Trophoblast cell (in vitro differentiated cells and primary cell): ENCODE data around the gene LMO4.

ENCODE experiments used
- DNase-seq, 2 donors: peaks; one replicate each; pipeline ENCODE4 v3.0.0-alpha.2; 2016
- H2AFZ ChIP-seq: 2 replicates; pipeline ENCODE4 v1.6.1; 2013; ENCODE audit warnings: low read length, moderate library complexity, mild to moderate bottlenecking; ENCODE audit not compliant: insufficient read depth, poor library complexity
- H2AK5ac ChIP-seq: 2 replicates; pipeline ENCODE4 v1.6.1; 2013; ENCODE audit warnings: mild to moderate bottlenecking, low read length
- H2BK120ac ChIP-seq: 2 replicates; pipeline ENCODE4 v1.6.1; 2013; ENCODE audit warnings: low read length, mild to moderate bottlenecking, moderate library complexity; ENCODE audit not compliant: insufficient read depth, poor library complexity
- H2BK12ac ChIP-seq: 2 replicates; pipeline ENCODE4 v1.6.1; 2013; ENCODE audit warnings: mild to moderate bottlenecking, low read length, moderate library complexity
- H2BK5ac ChIP-seq: 2 replicates; pipeline ENCODE4 v1.6.1; 2013; ENCODE audit warnings: low read length, low read depth, moderate library complexity, mild to moderate bottlenecking; ENCODE audit not compliant: poor library complexity
- H3K14ac ChIP-seq: 2 replicates; pipeline ENCODE4 v1.6.1; 2013; ENCODE audit warnings: mild to moderate bottlenecking, low read length
- H3K18ac ChIP-seq: 2 replicates; pipeline ENCODE4 v1.6.1; 2013; ENCODE audit warnings: mild to moderate bottlenecking, low read length
- H3K23ac ChIP-seq: 2 replicates; pipeline ENCODE4 v1.6.1; 2013; ENCODE audit warnings: low read length
- H3K27ac ChIP-seq: 2 replicates; pipeline ENCODE4 v1.5.1; 2013; ENCODE audit warnings: low read depth, mild to moderate bottlenecking, inconsistent platforms, low read length, moderate library complexity
- H3K27me3 ChIP-seq: 2 replicates; pipeline ENCODE4 v1.6.1; 2013; ENCODE audit warnings: inconsistent platforms, mild to moderate bottlenecking, low read length, moderate library complexity; ENCODE audit not compliant: insufficient read depth
- H3K36me3 ChIP-seq, 2 experiments: 1 replicate in 1 of 2; 2 replicates in 1 of 2; pipeline ENCODE4 v1.6.1; 2013; ENCODE audit warnings: low read length in 2 of 2, mild to moderate bottlenecking in 2 of 2, moderate library complexity in 1 of 2; ENCODE audit not compliant: insufficient read depth in 2 of 2, control insufficient read depth in 1 of 2
- H3K4ac ChIP-seq: 2 replicates; pipeline ENCODE4 v1.6.1; 2013; ENCODE audit warnings: low read depth, mild to moderate bottlenecking, low read length, moderate library complexity
- H3K4me1 ChIP-seq, 2 experiments: 1 replicate in 1 of 2; 2 replicates in 1 of 2; pipeline ENCODE4 v1.6.1; 2013; ENCODE audit warnings: low read length in 2 of 2, mild to moderate bottlenecking in 2 of 2, moderate library complexity in 1 of 2; ENCODE audit not compliant: insufficient read depth in 2 of 2, control insufficient read depth in 1 of 2
- H3K4me2 ChIP-seq: 2 replicates; pipeline ENCODE4 v1.6.1; 2013; ENCODE audit warnings: inconsistent platforms, mild to moderate bottlenecking, low read length, moderate library complexity
- H3K4me3 ChIP-seq: 2 replicates; pipeline ENCODE4 v1.5.1; 2013; ENCODE audit warnings: mild to moderate bottlenecking, low read depth, low read length, inconsistent platforms
- H3K79me1 ChIP-seq: one replicate; pipeline ENCODE4 v1.6.1; 2013; ENCODE audit warnings: low read length
- H3K79me2 ChIP-seq: 2 replicates; pipeline ENCODE4 v1.6.1; 2013; ENCODE audit warnings: low read length, mild to moderate bottlenecking; ENCODE audit not compliant: control insufficient read depth, insufficient read depth, poor library complexity
- H3K9ac ChIP-seq: 2 replicates; pipeline ENCODE4 v1.6.1; 2013; ENCODE audit warnings: mild to moderate bottlenecking, low read length
- H3K9me3 ChIP-seq: 2 replicates; pipeline ENCODE4 v1.6.1; 2013; ENCODE audit warnings: low read depth, mild to moderate bottlenecking, control low read depth, inconsistent platforms, low read length; ENCODE audit not compliant: insufficient read depth
- H4K12ac ChIP-seq: 2 replicates; pipeline ENCODE4 v1.6.1; 2013; ENCODE audit warnings: low read depth, mild to moderate bottlenecking, low read length, moderate library complexity
- H4K8ac ChIP-seq: 2 replicates; pipeline ENCODE4 v1.6.1; 2013; ENCODE audit warnings: low read depth, mild to moderate bottlenecking, low read length, moderate library complexity
- H4K91ac ChIP-seq: one replicate; pipeline ENCODE4 v1.6.1; 2013; ENCODE audit warnings: low read depth, mild to moderate bottlenecking, low read length, moderate library complexity
- WGBS: extraction: QIAGEN DNeasy Blood & Tissue Kit; methylation state at CpG from one replicate; pipeline ENCODE4 v1.1.7; 2013; ENCODE audit warnings: missing lambda C conversion rate; ENCODE audit not compliant: insufficient read length, insufficient coverage; ENCODE audit errors: extremely low coverage; 5-methylcytosine and 5-hydroxymethylcytosine counted together

LMO4 gene

DNA sequence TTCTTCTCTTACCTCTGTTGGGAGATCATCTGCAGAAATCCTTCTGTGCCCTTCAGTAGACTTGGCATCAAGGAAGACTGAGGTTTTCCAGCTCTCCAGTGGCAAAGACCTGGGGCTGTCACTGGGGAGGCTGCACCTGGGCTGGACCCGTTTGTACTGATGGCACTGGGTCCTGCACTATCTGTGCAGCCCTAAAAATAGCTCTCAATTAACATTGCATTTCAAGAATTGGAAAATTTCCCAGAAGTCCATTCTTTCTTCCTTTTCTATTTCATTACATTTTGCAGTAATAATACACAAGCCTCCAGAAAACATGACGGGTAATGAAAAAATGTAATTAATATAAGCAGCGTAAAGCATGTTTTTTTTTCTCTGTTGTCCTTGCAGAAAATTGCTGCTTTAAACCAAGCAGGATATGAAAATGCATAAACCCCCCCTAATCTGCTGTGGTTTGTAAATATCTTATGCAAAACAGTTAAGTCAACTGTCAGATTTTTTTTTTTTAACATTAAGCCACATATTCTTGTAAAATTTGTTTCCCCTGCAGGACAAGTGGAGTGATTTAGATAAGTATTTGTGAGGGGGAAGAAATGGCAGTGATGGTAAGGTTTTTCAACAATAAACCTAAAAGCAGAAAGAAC, 64.9 kb downstream of the LMO4 start:
- Histone ChIP-seq H3K27me3 (no peaks in the 10 kb centered on the region), H2BK120ac (peak overlapping the region; percentile 38), H3K27ac (no peak overlapping the region), H2AK5ac (no peak overlapping the region), H3K9me3 (no peaks in the 10 kb centered on the region), H3K14ac (no peak overlapping the region), H3K79me2 (no peaks in the 10 kb centered on the region), H3K4ac (no peak overlapping the region), H3K4me1 (peaks cover 0 to 2% of the 10 kb centered on the region in 2 experiments), H2BK5ac (no peak overlapping the region), H3K23ac (no peak overlapping the region), H4K91ac (no peak overlapping the region), H3K36me3 (no peaks in the 10 kb centered on the region), H3K79me1 (no peaks in the 10 kb centered on the region), H2BK12ac (peak overlapping the region; percentile 13), H4K8ac (no peak overlapping the region), H4K12ac (no peak overlapping the region), H3K18ac (no peak overlapping the region), H2AFZ (no peak overlapping the region), H3K4me2 (no peak overlapping the region), H3K9ac (no peak overlapping the region), H3K4me3 (no peak overlapping the region)
- no CpG with 5 or more reads among the region's 3 CpGs for WGBS
- no peak for DNase-seq

DNA sequence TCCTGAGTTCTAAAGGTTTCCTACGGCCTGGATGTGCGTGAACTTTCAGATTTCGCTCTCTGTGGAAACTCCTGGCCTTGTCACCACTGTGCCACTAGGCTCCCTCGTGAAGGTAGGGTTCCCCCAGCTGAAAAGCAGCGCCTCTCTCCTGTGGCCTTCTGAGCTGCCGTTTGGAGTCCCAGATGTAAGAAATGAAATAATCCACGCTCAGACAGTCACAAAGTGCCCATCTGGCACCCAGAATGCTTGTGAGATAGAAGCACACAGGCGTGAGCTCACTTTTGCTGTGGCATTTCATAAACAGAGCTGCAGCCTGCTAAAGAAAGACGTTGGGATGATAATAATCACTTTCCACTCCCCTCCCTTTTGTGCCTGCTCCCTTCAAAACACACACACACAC, 65.8 kb downstream of the LMO4 start:
- no CpG with 5 or more reads among the region's 9 CpGs for WGBS
- no peaks in the 10 kb centered on the region for H3K9me3 ChIP-seq
- no peak overlapping the region for H3K4me3 ChIP-seq
- H3K9ac ChIP-seq = no peak overlapping the region
- no peaks in the 10 kb centered on the region for H3K27me3 ChIP-seq
- H3K79me1 ChIP-seq = no peaks in the 10 kb centered on the region
- no peak overlapping the region for H3K18ac ChIP-seq
- no peak for DNase-seq
- H4K8ac ChIP-seq = no peak overlapping the region
- H4K91ac ChIP-seq = no peak overlapping the region
- no peak overlapping the region for H3K4me2 ChIP-seq
- H2AK5ac ChIP-seq = no peak overlapping the region
- H3K27ac ChIP-seq = no peak overlapping the region
- no peak overlapping the region for H3K4ac ChIP-seq
- no peak overlapping the region for H2AFZ ChIP-seq
- H3K36me3 ChIP-seq = no peaks in the 10 kb centered on the region
- H3K23ac ChIP-seq = no peak overlapping the region
- H3K14ac ChIP-seq = no peak overlapping the region
- peaks cover 0 to 2% of the 10 kb centered on the region in 2 experiments for H3K4me1 ChIP-seq
- no peak overlapping the region for H4K12ac ChIP-seq
- no peaks in the 10 kb centered on the region for H3K79me2 ChIP-seq
- no peak overlapping the region for H2BK12ac ChIP-seq
- H2BK5ac ChIP-seq = no peak overlapping the region
- H2BK120ac ChIP-seq = no peak overlapping the region

DNA sequence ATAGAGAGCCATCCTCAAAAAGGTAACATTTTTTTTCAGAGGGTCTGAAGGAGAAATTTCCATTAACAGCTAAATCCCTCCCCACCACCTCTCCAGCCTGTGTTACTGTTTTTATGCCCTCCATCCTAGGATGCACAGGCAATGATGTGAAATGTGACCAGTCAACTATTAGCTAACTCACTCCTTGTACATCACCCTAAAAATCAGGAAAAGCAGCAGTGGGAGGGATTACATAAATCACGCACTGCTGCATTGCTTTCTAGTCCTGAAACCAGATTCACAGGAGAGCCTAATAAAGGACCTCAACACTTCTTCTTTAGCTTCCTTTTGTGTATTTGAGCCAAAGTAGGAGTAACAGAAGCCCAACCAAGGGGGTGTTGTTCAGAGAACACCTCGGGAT, 66.3 kb downstream of the LMO4 start:
- no peak overlapping the region for H4K91ac ChIP-seq
- no peak overlapping the region for H2AFZ ChIP-seq
- H3K14ac ChIP-seq = no peak overlapping the region
- no peak overlapping the region for H3K9ac ChIP-seq
- WGBS = no CpG with 5 or more reads among the region's 2 CpGs
- H3K4me3 ChIP-seq = no peak overlapping the region
- H2AK5ac ChIP-seq = no peak overlapping the region
- no peak overlapping the region for H3K4ac ChIP-seq
- no peak overlapping the region for H2BK120ac ChIP-seq
- no peaks in the 10 kb centered on the region for H3K79me1 ChIP-seq
- no peak overlapping the region for H4K8ac ChIP-seq
- H2BK5ac ChIP-seq = no peak overlapping the region
- no peaks in the 10 kb centered on the region for H3K79me2 ChIP-seq
- H3K9me3 ChIP-seq = no peaks in the 10 kb centered on the region
- no peak overlapping the region for H3K23ac ChIP-seq
- no peaks in the 10 kb centered on the region for H3K36me3 ChIP-seq
- no peak overlapping the region for H4K12ac ChIP-seq
- peaks cover 0 to 2% of the 10 kb centered on the region in 2 experiments for H3K4me1 ChIP-seq
- H3K27ac ChIP-seq = no peak overlapping the region
- no peak overlapping the region for H3K4me2 ChIP-seq
- H3K27me3 ChIP-seq = no peaks in the 10 kb centered on the region
- DNase-seq = no peak
- H2BK12ac ChIP-seq = no peak overlapping the region
- H3K18ac ChIP-seq = no peak overlapping the region
